Inferior parietal cortex (tissue), 1 donor: Measurements from ENCODE around the gene MYO16.
A peak's percentile ranks its signal among the peaks of the same experiment; 100 is the strongest.
"Not testable (repeated sequence)": the region's sequence is repeated elsewhere in the genome, so short reads cannot be mapped to it uniquely, and the experiment has no call there.

Experiments
- DNase-seq: peaks from one replicate; pipeline ENCODE4 v3.0.0-alpha.2; 2016; ENCODE audit errors: extremely low spot score

MYO16 gene

GRCh38 chr13:108980237-108980636, 350.8 kb downstream of the MYO16 start:
- DNase-seq: peak; percentile 27

- DNase-seq: no peak
Observed at GRCh38 chr13:108981407-108981806, 352.0 kb downstream of the MYO16 start.

- no peak for DNase-seq
Observed at GRCh38 chr13:108983273-108983672, 353.9 kb downstream of the MYO16 start.

- no peak for DNase-seq
Observed at GRCh38 chr13:108984251-108984920, 355.0 kb downstream of the MYO16 start.

- DNase-seq: no peak
Observed at GRCh38 chr13:108985166-108985565, 355.8 kb downstream of the MYO16 start.

GRCh38 chr13:108987517-108987916, 358.1 kb downstream of the MYO16 start:
- no peak for DNase-seq

GRCh38 chr13:108987944-108988343, 358.5 kb downstream of the MYO16 start:
- DNase-seq: no peak

GRCh38 chr13:108991416-108991815, 362.0 kb downstream of the MYO16 start:
- DNase-seq: not testable (repeated sequence)

- no peak for DNase-seq
Observed at GRCh38 chr13:108993346-108993745, 363.9 kb downstream of the MYO16 start.

GRCh38 chr13:108996430-108996829, 367.0 kb downstream of the MYO16 start:
- no peak for DNase-seq

GRCh38 chr13:109000207-109000606, 370.8 kb downstream of the MYO16 start:
- no peak for DNase-seq

GRCh38 chr13:109002934-109003333, 373.5 kb downstream of the MYO16 start:
- no peak for DNase-seq

- DNase-seq: no peak
Observed at GRCh38 chr13:109007946-109008345, 378.5 kb downstream of the MYO16 start.

GRCh38 chr13:109009756-109010155, 380.3 kb downstream of the MYO16 start:
- no peak for DNase-seq

- no peak for DNase-seq
Observed at GRCh38 chr13:109010912-109011311, 381.5 kb downstream of the MYO16 start.

GRCh38 chr13:109012115-109012514, 382.7 kb downstream of the MYO16 start:
- no peak for DNase-seq

GRCh38 chr13:109021558-109021957, 392.1 kb downstream of the MYO16 start:
- no peak for DNase-seq

- no peak for DNase-seq
Observed at GRCh38 chr13:109024611-109025010, 395.2 kb downstream of the MYO16 start.

GRCh38 chr13:109026266-109026665, 396.9 kb downstream of the MYO16 start:
- no peak for DNase-seq

GRCh38 chr13:109028624-109029023, 399.2 kb downstream of the MYO16 start:
- DNase-seq: no peak

GRCh38 chr13:109033090-109033489, 403.7 kb downstream of the MYO16 start:
- no peak for DNase-seq

- peak; percentile 12 for DNase-seq
Observed at GRCh38 chr13:109036078-109036780, 406.8 kb downstream of the MYO16 start.

- no peak for DNase-seq
Observed at GRCh38 chr13:109043636-109044035, 414.2 kb downstream of the MYO16 start.
